Natural killer cell (primary cell): ENCODE results near the gene SEBOX. TPM values are rescaled to one million over a fixed set of nuclear protein-coding genes. Genes with fewer than 3 reads are reported as not detected.

Experiments
- ATAC-seq, 3 donors: fragments of 150-1000 bp in 2 of 3; fragments of 200-7000 bp in 1 of 3; cut with Tn5 transposase; 1 replicate in 1 of 3; 2 replicates in 2 of 3; pipeline ENCODE4 v1.10.0; 2021; ENCODE audit warnings: mild to moderate bottlenecking in 2 of 3, moderate library complexity in 2 of 3
- DNase-seq, 2 donors: peaks; one replicate each; pipeline versions ENCODE4 v3.0.0 to v3.0.0-alpha.2; 2013 to 2021; ENCODE audit warnings: mixed read lengths in 1 of 2
- H3K27ac ChIP-seq: one replicate; pipeline ENCODE4 v1.5.1; 2013; ENCODE audit warnings: mild to moderate bottlenecking, low read length
- H3K27me3 ChIP-seq: one replicate; pipeline ENCODE4 v1.6.1; 2013; ENCODE audit warnings: low read length; ENCODE audit not compliant: control insufficient read depth, insufficient read depth
- H3K36me3 ChIP-seq: one replicate; pipeline ENCODE4 v1.6.1; 2013; ENCODE audit warnings: low read length; ENCODE audit not compliant: control insufficient read depth, insufficient read depth
- H3K4me1 ChIP-seq: one replicate; pipeline ENCODE4 v1.6.1; 2013; ENCODE audit warnings: low read length; ENCODE audit not compliant: control insufficient read depth, insufficient read depth
- H3K4me3 ChIP-seq: one replicate; pipeline ENCODE4 v1.5.1; 2013; ENCODE audit warnings: low read length
- H3K9me3 ChIP-seq: one replicate; pipeline ENCODE4 v1.6.1; 2013; ENCODE audit warnings: low read length; ENCODE audit not compliant: control insufficient read depth, insufficient read depth
- H3K27ac Mint-ChIP-seq, 2 donors: one replicate each; pipeline ENCODE4 v1.8.0; 2022; ENCODE audit warnings: mild to moderate bottlenecking in 2 of 2, mixed read lengths in 2 of 2, moderate library complexity in 1 of 2
- H3K27me3 Mint-ChIP-seq, 2 donors: one replicate each; pipeline ENCODE4 v1.8.0; 2022; ENCODE audit warnings: low read depth in 2 of 2, mixed read lengths in 2 of 2
- H3K36me3 Mint-ChIP-seq: one replicate; pipeline ENCODE4 v1.8.0; 2022; ENCODE audit warnings: mixed read lengths
- H3K4me1 Mint-ChIP-seq, 2 donors: one replicate each; pipeline ENCODE4 v1.8.0; 2022; ENCODE audit warnings: mixed read lengths in 2 of 2
- H3K4me3 Mint-ChIP-seq: one replicate; pipeline ENCODE4 v1.8.0; 2022; ENCODE audit warnings: mild to moderate bottlenecking, moderate library complexity, mixed read lengths
- H3K9me3 Mint-ChIP-seq, 2 donors: one replicate each; pipeline ENCODE4 v1.8.0; 2022; ENCODE audit warnings: mixed read lengths in 2 of 2
- CTCF ChIP-seq: fragments of 200-600 bp; IDR thresholded peaks from one replicate; pipeline ENCODE4 v1.8.0; 2022; ENCODE audit warnings: antibody characterized with exemption
- WGBS: methylation state at CpG from one replicate; pipeline ENCODE4 v1.1.7; 2013; ENCODE audit warnings: missing lambda C conversion rate; ENCODE audit not compliant: insufficient coverage; 5-methylcytosine and 5-hydroxymethylcytosine counted together
- intact Hi-C: fragments of 100-400 bp; cut with micrococcal nuclease; formaldehyde crosslinking; loops from one replicate; pipeline ENCODE4 v1.14.2; 2022
- total RNA-seq, 4 donors: library from RNA; stranded (reverse); fragments of 120-200 nt in 1 of 4; gene quantifications; one replicate each; pipeline versions ENCODE4 v1.2.3 to v1.2.4, GENCODE V29; 2013 to 2022

The SEBOX gene
- not detected for total RNA-seq
- not detected for total RNA-seq (2013)

DNA sequence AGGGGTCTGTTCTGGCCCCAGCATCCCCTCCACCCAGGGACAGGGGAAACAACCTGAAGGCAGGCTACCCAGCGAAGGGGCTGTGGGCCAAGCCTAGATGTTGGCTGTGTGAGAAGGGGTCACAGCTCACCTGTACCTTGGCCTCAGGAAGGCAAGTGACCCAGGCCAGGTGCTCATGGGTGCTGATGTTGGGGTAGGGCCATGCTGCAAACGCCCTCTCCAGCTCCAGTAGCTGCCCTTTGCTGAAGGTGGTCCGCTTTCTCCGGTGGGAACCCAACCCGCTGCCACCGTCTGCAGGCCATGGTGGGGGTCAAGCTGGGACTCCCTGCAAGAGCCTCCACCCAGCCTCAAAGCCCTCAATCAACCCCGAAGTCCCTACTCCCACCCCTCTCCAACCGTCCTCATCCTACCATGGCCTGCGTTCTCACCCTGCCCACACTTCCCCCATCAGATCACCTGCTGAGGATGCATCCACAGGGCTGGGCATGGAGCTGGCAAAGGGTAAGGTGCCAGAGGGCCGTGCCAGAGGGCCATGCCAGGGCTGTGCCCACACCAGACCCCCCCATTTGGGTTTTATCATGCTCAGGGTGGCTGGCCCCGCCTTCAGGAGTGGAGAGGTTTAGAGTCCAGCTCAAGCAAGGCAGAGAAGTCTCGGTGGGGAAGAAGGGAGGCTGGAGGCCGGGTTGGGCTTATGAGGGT, at the start of gene SEBOX:
Gene SEBOX, minus strand, starts transcription at position 535 of the 699 bp plus-strand sequence. Its CDS starts 48 bp downstream, at position 487.
- no peak within 1 kb of the TSS for H3K27ac Mint-ChIP-seq
- no peaks in the 10 kb centered on the region for H3K9me3 Mint-ChIP-seq
- Histone ChIP-seq H3K36me3 (peaks cover 33% of the 10 kb centered on the region), H3K4me3 (no peak within 1 kb of the TSS), H3K9me3 (no peaks in the 10 kb centered on the region), H3K27ac (no peak within 1 kb of the TSS), H3K27me3 (no peaks in the 10 kb centered on the region), H3K4me1 (no peaks in the 10 kb centered on the region)
- no peak for TF ChIP-seq CTCF
- no peak within 1 kb of the TSS for H3K4me3 Mint-ChIP-seq
- intact Hi-C loops: no loop called here
- no peaks in the 10 kb centered on the region for H3K36me3 Mint-ChIP-seq
- DNase-seq (no peak), ATAC-seq (no peak)
- WGBS: 94% methylated on average over 13 of the region's 13 CpGs
- no peaks in the 10 kb centered on the region for H3K27me3 Mint-ChIP-seq
- no peaks in the 10 kb centered on the region for H3K4me1 Mint-ChIP-seq

GRCh38 chr17:28413804-28414203, 48.8 kb upstream of the SEBOX start:
- DNase-seq: no peak
- intact Hi-C loops: no loop called here
- no peaks in the 10 kb centered on the region for H3K27me3 ChIP-seq
- H3K9me3 Mint-ChIP-seq: no peaks in the 10 kb centered on the region
- H3K4me3 ChIP-seq: no peak overlapping the region
- TF ChIP-seq CTCF: no peak
- H3K4me1 ChIP-seq: no peaks in the 10 kb centered on the region
- 88% methylated on average over 7 of the region's 7 CpGs for WGBS
- no peak overlapping the region for H3K4me3 Mint-ChIP-seq
- H3K27ac ChIP-seq: no peak overlapping the region
- H3K27me3 Mint-ChIP-seq: peaks cover 8 to 13% of the 10 kb centered on the region in 2 donors
- ATAC-seq: no peak
- H3K4me1 Mint-ChIP-seq: peaks cover 8% of the 10 kb centered on the region in 2 donors
- no peaks in the 10 kb centered on the region for H3K36me3 ChIP-seq
- H3K36me3 Mint-ChIP-seq: no peaks in the 10 kb centered on the region
- no peaks in the 10 kb centered on the region for H3K9me3 ChIP-seq
- no peak overlapping the region for H3K27ac Mint-ChIP-seq

DNA sequence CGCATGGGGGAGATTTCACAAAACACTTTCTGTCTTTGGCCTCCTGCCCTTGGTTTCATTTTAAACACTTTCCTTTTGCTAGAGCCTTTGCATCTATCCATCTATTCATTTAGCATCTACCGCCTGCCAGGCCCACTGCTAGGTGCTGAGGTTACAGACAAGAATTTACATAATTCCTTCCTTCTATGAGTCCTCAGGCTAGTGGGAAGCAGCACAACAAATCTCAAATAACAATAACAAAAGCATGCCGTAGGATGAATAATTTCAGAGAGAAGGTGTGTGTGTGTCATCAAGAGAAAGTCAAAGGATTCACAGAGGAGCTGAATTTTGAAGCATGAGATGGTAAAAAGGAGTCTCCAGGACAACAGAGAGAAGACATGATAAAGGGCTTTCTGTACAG, 47.1 kb upstream of the SEBOX start:
- Mint-ChIP-seq H3K36me3 (no peaks in the 10 kb centered on the region), H3K27me3 (peaks cover 15 to 17% of the 10 kb centered on the region in 2 donors), H3K4me1 (peaks cover 7% of the 10 kb centered on the region in 2 donors), H3K9me3 (no peaks in the 10 kb centered on the region), H3K4me3 (no peak overlapping the region), H3K27ac (no peak overlapping the region)
- H3K27ac ChIP-seq: no peak overlapping the region
- no peak for ATAC-seq
- 82% methylated on average over 3 of the region's 3 CpGs for WGBS
- no peaks in the 10 kb centered on the region for H3K4me1 ChIP-seq
- no peaks in the 10 kb centered on the region for H3K9me3 ChIP-seq
- DNase-seq: no peak
- H3K27me3 ChIP-seq: peaks cover 3% of the 10 kb centered on the region
- H3K36me3 ChIP-seq: no peaks in the 10 kb centered on the region
- H3K4me3 ChIP-seq: no peak overlapping the region
- intact Hi-C loops: no loop called here
- TF ChIP-seq CTCF: no peak

DNA sequence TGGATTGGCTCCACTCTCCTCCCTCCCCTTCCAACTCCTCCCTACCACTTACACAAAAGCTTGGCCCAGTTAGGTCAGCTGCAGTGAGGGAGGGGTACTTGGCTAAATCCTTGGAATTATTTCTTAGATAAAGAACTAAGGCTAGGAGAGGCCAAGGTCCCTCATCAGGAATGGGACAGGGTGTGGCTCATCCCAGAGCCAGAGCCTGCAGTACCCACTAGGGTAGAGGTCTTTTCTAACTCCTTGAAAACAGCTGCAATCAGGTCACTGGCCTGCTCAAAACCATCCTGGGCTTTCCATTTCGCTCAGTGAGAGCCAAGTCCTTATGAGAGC, 42.9 kb upstream of the SEBOX start:
- no peak for TF ChIP-seq CTCF
- H3K4me3 Mint-ChIP-seq: no peak overlapping the region
- no peak overlapping the region for H3K27ac ChIP-seq
- peaks cover 4% of the 10 kb centered on the region for H3K27me3 ChIP-seq
- peaks cover 6 to 7% of the 10 kb centered on the region in 2 donors for H3K27me3 Mint-ChIP-seq
- intact Hi-C loops: no loop called here
- H3K36me3 Mint-ChIP-seq: no peaks in the 10 kb centered on the region
- no peak overlapping the region for H3K27ac Mint-ChIP-seq
- H3K36me3 ChIP-seq: no peaks in the 10 kb centered on the region
- H3K4me1 ChIP-seq: peaks cover 19% of the 10 kb centered on the region
- peaks cover 0 to 3% of the 10 kb centered on the region in 2 donors for H3K4me1 Mint-ChIP-seq
- no peaks in the 10 kb centered on the region for H3K9me3 Mint-ChIP-seq
- H3K9me3 ChIP-seq: no peaks in the 10 kb centered on the region
- H3K4me3 ChIP-seq: no peak overlapping the region
- no peak for DNase-seq
- 100% methylated on average over 1 of the region's 1 CpG for WGBS
- no peak for ATAC-seq
